NK-92 treated with Interleukin-12 subunit alpha and Interleukin-12 subunit beta, amount 100 ng/mL, for 24 hours (cell line): ENCODE measurements around the gene RTP3.

Experiments
- DNase-seq: peaks from one replicate; lab custom pipeline; 2025; lab: John Stamatoyannopoulos, UW

The RTP3 gene

DNA sequence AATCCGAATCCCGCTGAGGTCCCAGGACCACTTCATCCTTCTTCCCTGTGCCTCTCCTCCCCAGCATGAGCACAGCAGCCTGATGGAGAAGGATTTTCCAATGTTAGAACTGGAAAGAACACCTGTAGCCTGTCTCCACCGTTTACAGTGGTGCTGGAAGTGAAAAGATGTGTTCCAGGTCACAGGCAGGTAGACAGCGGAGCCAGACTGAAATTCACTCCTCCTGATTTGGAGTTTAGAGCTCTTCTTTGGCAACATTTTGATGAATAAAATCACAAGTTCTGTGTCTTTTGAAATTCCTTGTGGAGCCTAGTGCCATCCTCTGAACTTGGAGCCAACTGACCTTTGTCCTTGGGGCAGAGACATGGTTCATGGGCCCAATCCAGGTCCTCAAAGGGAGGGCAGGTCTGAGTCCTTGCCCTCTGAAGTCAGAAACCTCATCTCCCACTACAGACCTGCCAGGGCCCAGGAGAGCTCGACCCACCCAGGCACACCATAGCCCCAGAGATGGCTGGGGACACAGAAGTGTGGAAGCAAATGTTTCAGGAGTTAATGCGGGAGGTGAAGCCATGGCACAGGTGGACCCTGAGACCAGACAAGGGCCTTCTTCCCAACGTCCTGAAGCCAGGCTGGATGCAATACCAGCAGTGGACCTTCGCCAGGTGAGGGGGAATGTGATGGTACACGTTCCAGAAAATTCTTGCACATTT, at the start of gene RTP3:
TSS of gene RTP3 (plus strand) at position 421 of the 710 bp plus-strand sequence. CDS start at position 508, 87 bp downstream.
- no peak for DNase-seq

- no peak for DNase-seq
Measured at GRCh38 chr3:46448721-46449120, 49.1 kb upstream of the RTP3 start.

- DNase-seq = no peak
Measured at GRCh38 chr3:46449755-46450552, 47.8 kb upstream of the RTP3 start.

DNA sequence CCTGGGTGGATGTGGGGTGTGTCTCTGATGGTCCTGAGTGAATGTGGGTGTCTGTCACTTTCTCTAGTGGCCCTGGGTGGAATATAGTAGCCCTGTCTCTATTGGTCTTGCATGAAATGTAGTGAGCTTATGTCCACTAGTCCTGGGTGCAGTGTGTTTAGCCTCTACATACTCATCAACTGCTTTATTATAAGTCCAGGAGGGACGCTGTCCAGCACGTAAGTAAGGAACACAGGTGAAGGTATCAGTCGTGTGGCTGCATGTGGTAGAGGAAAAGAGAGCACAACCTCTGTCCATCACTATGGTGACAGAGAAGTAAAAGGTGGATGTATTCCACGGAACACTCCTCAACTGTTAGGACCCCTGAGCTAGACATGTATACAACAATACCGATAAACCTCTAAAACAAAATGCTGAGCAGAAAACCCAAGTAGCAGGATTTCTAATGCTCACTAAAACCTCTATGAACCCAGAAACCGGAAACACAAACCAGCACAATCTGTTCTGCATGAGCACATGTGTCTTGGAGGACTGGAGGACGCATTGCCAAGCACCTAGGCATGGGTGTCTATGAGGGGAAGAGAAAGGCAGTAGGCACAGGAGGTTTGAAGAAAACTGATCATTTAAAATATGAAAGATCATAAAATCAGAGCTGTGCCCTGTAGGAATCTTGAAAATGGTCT, 44.1 kb upstream of the RTP3 start:
- no peak for DNase-seq

DNA sequence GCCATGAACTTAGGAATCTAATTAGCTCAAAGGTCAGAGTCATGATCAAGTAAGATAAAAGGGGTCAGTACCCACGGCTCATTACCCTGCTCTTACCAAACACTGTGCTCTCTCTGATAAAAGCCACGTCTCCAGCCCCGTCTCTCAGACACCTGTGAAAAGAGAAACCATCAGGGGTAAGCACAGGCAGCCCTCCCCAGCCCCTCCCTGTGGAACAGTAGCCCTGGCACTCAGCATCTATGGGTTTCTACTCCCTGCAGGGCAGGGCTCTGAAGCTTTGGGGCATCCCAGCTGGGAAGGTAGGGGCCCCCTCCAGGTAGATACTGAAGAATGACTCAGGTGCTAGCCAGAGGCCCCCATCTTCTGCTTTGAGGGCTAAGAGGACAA, 43.6 kb upstream of the RTP3 start:
- no peak for DNase-seq

GRCh38 chr3:46454606-46455005, 43.2 kb upstream of the RTP3 start:
- no peak for DNase-seq

- no peak for DNase-seq
Measured at GRCh38 chr3:46455231-46456115, 42.3 kb upstream of the RTP3 start.

DNA sequence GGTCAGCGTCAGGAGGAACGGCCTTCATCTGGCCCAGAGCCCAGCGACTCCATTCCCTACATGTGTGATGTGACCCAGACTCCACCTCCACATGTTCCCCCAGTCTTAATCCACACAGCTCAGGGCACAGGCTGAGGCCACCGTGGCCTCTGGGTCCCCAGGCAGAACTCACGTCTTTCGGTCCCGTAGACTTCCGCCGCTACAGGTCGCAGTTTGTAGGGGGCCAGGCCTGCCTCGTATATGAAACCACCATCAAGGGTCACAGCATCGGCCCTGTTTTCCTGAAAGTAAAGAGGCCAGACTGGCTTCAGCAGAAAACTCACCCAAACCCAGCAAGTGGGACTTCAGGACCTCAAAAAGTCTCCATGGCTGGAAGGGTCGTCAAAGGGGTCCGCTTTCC, 41.7 kb upstream of the RTP3 start:
- no peak for DNase-seq

DNA sequence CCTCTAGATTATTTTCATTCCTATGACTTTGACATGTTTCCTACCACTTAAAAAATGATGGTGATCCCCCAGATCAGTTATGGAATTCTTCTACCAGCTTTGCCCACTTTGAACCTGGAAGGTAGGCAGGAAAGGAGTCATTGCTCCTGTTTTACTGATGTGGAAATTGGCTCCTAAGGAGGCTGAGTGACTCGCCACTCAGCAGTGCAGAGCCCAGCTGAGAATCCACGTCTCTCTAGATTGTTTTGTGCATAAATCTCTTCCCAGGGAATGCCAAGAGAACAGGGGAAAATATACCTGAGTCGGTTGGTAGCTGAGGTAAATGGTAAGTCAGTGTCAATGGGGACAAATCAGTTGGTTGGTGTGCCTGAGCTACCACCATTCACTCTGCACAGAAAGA, 37.7 kb upstream of the RTP3 start:
- no peak for DNase-seq

- no peak for DNase-seq
Measured at GRCh38 chr3:46462111-46462510, 35.7 kb upstream of the RTP3 start.

GRCh38 chr3:46462511-46462910, 35.3 kb upstream of the RTP3 start:
- no peak for DNase-seq

DNA sequence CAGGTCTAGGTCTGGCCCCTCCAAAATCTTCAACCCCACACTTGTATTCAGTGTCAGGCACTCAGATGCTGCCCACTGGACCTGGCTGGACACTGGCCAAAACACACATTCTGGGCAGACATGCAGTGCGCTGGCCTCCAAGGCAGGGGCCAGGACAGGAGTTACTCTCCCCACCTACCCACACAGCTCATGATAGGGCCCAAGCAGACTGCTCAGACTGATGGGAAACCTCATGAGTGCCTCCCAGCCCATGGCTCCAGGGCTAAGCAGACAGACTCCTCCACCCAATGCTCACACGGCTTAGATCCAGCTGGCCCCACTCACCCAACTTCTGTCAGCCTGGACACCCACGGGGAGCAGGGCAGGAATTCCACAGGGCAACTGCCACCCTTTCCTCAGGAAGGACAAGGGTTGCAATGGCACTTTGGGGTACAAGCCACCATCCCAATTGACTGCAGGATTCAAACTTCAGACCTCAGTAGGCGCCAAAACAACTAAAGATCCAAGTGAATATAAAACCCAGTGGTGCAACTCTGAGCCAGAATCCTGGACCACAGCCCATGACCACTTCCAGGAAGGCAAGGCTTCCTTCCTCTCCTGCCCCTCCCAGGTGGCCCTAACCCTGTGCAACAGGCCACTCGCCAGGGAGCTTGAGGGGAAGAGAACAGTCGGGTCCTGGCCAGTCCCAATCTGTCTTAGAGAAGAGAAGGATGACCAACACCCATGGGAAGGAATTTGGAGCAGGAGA, 34.5 kb upstream of the RTP3 start:
- DNase-seq = no peak

DNA sequence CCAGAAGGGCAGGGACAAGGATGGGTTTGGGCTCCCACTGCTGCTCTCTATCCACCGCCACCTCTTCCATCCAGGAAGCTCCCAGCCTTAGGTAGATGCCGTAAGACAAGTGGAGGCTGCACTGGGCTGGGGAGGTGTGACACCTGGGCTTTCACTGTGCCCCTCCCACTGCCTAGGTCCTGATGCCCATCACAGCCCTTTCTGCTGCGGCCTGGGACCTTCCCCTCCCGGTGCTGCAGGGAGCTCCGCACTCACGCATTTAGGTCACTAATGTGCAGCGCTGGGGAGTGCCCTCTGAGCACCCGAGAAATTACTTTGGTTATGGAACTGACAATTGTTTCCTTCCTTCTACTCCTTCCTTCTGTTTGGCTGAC, 33.9 kb upstream of the RTP3 start:
- no peak for DNase-seq

DNA sequence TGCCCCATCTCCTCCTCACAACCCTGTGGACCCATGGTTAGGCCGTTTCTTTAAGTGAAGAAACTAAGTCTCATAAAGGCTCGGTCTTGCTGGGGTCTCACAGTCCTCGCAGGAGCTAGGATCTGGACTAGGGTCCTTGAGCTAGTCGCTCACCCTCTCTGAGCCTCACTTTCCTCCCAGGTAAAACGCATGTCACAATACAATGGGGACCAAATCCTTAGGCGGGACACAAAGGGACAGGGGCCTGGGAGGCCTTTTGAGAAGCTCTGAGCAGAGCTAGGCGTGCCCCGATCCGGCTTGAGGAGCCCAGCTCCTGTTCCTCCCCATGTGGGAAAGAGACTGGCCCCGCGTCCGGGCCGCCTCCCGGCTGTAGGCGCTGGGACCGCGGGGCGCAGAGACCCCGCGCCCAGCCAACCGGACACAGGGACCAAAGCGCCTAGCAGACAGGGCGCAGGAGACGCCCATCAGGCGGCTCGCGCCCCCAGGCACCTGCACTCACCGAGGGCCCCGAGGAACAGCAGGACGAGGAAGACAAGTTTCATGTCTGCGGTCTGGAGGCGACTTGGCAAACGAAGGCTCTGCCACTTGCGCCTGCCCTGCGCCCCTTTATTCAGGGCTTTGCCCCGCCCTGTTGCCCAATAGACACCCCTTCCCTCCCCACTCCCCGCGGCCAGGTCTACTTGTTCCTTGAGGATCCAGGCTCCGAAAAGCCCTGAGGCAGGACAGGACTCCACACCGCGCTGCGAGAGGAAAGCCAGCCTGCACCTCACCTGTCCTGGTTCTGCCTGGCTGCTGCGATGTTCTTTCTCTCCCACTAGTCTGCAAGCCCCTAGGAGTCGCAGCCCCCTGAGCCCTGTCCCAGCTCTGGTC, 33.2 kb upstream of the RTP3 start, which contains the start of gene LTF:
TSS of gene LTF (minus strand) at position 580 of the 870 bp plus-strand sequence. CDS start at position 542, 38 bp downstream.
- DNase-seq = no peak

GRCh38 chr3:46465196-46465520, 32.6 kb upstream of the RTP3 start:
- DNase-seq = no peak

- DNase-seq = no peak
Measured at GRCh38 chr3:46466273-46466672, 31.5 kb upstream of the RTP3 start.

- DNase-seq = no peak
Measured at GRCh38 chr3:46466871-46467403, 30.8 kb upstream of the RTP3 start.

GRCh38 chr3:46467562-46467961, 30.2 kb upstream of the RTP3 start:
- DNase-seq = no peak

- no peak for DNase-seq
Measured at GRCh38 chr3:46468753-46469600, 28.8 kb upstream of the RTP3 start.
